NB4 (cell line): ENCODE measurements around the gene KRCC1.
A peak's percentile ranks its signal among the peaks of the same experiment; 100 is the strongest.
"Not testable (repeated sequence)": the region's sequence is repeated elsewhere in the genome, so short reads cannot be mapped to it uniquely, and the experiment has no call there.

Source experiments
- DNase-seq: peaks from one replicate; pipeline ENCODE4 v3.0.0; 2010; ENCODE audit warnings: low read depth
- H3K4me3 ChIP-seq: one replicate; pipeline ENCODE4 v1.5.1; 2011; ENCODE audit warnings: mild to moderate bottlenecking, low read depth, low read length, moderate library complexity
- MYC ChIP-seq: IDR thresholded peaks from 2 replicates; pipeline ENCODE4 v1.6.1; 2011; ENCODE audit warnings: low read depth, low read length
- POLR2A ChIP-seq: IDR thresholded peaks from 2 replicates; pipeline ENCODE4 v1.6.1; 2011; ENCODE audit warnings: mild to moderate bottlenecking; ENCODE audit not compliant: insufficient read length; ENCODE audit errors: extremely low read depth
- TF ChIP-seq, protein P1 (sequence below): IDR thresholded peaks from 2 replicates; pipeline ENCODE4 v1.6.1; 2011; ENCODE audit warnings: low read depth, low read length
- TF ChIP-seq, protein P2 (sequence below): IDR thresholded peaks from one replicate; pipeline ENCODE4 v1.5.1; 2012; ENCODE audit warnings: low read depth, low read length

The KRCC1 gene

DNA sequence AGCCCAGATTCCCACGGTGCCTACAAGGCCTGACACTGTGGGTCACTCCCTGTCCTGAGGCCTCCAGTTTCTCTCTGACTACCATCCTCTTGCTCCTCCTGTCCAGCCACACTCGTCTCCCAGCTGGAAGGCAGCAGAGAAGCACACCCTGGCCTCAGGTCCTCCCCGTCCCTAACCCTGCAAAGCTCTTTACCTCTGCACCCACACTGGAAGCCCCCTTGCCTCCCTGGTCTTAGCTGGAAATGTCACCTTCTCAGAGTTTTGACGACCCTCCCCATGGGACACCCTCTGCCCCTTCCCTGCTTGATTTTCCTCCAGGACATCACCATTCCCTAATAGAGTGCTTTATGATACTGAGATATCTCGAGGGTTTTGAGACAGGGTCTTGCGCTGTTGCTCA, 49.8 kb downstream of the KRCC1 start:
- DNase-seq: no peak
- no peak overlapping the region for H3K4me3 ChIP-seq
- TF ChIP-seq, protein P1, sequence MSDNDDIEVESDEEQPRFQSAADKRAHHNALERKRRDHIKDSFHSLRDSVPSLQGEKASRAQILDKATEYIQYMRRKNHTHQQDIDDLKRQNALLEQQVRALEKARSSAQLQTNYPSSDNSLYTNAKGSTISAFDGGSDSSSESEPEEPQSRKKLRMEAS: no peak
- no peak for TF ChIP-seq MYC
- no peak for TF ChIP-seq POLR2A
- TF ChIP-seq, protein P2, sequence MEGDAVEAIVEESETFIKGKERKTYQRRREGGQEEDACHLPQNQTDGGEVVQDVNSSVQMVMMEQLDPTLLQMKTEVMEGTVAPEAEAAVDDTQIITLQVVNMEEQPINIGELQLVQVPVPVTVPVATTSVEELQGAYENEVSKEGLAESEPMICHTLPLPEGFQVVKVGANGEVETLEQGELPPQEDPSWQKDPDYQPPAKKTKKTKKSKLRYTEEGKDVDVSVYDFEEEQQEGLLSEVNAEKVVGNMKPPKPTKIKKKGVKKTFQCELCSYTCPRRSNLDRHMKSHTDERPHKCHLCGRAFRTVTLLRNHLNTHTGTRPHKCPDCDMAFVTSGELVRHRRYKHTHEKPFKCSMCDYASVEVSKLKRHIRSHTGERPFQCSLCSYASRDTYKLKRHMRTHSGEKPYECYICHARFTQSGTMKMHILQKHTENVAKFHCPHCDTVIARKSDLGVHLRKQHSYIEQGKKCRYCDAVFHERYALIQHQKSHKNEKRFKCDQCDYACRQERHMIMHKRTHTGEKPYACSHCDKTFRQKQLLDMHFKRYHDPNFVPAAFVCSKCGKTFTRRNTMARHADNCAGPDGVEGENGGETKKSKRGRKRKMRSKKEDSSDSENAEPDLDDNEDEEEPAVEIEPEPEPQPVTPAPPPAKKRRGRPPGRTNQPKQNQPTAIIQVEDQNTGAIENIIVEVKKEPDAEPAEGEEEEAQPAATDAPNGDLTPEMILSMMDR: no peak

DNA sequence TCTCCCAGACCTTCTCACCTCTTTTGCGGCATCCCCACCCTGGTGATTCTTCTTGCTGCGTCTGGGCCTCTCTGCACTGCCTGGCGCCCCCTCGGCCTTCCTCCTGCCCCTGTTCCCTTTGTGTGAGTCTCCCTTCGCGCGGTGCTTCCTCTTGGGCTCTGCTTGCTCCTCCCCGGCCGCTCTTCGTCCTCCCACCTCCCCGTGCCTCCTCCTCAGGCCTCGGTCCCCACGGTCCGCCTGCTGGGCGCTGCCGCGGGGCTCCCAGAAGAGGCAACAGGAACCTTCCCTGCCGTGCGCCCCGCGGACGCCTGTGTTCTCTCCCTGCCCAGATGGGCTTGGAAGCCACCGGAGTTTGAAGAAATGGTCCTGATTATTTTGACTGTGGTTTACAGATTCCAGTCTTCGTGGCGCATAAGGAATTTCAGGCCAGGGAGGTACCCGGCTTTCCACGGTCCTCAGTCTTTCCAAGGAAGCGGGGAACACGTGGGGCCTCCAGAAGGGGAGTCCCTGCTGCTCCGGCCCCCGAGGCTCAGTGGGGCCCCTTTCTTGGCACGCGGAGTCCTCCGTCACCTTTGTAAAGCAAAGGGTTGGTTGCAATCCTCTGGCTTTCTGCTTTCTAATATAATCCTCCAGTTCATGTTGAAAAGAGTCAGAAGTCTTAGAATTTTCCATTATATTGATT, 52.4 kb downstream of the KRCC1 start:
- TF ChIP-seq MYC (no peak), POLR2A (no peak)
- TF ChIP-seq, protein P2: no peak
- TF ChIP-seq, protein P1: no peak
- no peak for DNase-seq
- no peak overlapping the region for H3K4me3 ChIP-seq

DNA sequence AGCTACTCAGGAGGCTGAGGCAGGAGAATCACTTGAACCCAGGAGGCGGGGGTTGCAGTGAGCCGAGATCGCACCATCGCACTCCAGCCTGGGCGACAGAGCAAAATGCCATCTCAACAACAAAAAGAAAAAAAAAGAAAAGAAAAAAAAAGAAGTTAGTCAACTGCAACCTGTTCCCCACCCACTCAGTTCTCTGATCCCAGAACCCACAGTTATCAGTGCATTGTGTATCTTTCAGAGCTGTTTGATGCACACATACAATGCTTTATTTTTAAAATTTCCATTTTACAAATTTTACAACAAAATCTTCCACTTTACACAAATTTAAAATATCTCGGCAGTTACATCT, 53.2 kb downstream of the KRCC1 start:
- no peak for DNase-seq
- TF ChIP-seq, protein P1: no peak
- TF ChIP-seq, protein P2: no peak
- TF ChIP-seq MYC (no peak), POLR2A (no peak)
- H3K4me3 ChIP-seq: no peak overlapping the region

DNA sequence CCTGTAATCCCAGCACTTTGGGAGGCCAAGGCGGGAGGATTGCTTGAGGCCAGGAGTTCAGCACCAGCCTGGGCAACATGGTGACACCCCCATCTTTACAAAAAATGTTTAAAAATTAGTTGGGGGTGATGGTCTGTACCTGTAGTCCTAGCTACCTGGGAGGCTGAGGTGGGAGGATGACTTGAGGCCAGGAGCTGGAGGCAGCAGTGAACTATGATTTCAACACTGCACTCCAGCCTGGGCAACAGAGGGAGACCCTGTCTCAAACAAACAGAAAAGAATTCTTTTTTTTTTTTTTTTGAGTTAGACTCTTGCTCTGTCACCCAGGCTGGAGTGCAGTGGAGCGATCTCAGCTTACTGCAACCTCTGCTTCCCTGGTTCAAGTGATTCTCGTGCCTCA, 55.1 kb downstream of the KRCC1 start:
- DNase-seq, H3K4me3 ChIP-seq: not testable (repeated sequence)

DNA sequence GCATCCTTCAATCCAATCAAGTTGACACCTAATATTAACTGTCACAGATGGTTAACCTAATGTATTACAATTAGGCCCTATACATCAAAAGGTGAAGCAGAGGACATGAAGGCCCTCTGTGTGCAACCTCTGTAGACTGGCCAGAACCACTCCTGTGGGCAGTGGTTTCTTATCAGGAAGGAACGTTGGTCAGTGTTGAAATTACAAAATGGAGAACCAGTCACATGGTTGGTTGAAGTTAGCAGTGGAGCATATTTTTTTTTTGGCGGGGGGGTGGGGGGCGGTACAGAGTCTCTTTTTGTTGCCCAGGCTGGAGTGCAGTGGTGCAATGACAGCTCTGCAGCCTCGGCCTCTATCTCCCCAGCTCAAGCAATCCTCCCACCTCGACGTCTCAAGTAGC, 59.0 kb downstream of the KRCC1 start:
- H3K4me3 ChIP-seq: no peak overlapping the region
- TF ChIP-seq, protein P2: no peak
- TF ChIP-seq, protein P1: no peak
- no peak for TF ChIP-seq MYC
- TF ChIP-seq POLR2A: no peak
- DNase-seq: peak; percentile 59

DNA sequence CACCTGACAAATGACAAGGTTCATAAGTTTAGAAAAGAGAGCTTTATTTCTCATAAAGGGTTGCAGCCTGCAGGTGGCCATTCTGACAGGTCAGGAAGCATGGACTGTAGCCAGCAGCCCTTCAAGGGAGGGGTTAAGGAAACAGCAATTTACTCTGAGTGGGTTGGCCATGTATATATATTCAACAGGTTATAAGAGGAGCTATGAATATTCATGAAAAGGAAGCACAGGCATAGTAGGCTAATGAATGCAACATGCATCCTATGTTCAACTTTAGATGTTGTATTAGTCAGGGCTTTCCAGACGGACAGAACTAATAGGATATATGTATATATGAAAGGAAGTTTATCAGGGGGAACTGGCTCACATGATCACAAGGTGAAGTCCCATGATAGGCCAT, 59.8 kb downstream of the KRCC1 start:
- H3K4me3 ChIP-seq: no peak overlapping the region
- no peak for DNase-seq
- TF ChIP-seq, protein P1: no peak
- no peak for TF ChIP-seq MYC
- no peak for TF ChIP-seq POLR2A
- TF ChIP-seq, protein P2: no peak

DNA sequence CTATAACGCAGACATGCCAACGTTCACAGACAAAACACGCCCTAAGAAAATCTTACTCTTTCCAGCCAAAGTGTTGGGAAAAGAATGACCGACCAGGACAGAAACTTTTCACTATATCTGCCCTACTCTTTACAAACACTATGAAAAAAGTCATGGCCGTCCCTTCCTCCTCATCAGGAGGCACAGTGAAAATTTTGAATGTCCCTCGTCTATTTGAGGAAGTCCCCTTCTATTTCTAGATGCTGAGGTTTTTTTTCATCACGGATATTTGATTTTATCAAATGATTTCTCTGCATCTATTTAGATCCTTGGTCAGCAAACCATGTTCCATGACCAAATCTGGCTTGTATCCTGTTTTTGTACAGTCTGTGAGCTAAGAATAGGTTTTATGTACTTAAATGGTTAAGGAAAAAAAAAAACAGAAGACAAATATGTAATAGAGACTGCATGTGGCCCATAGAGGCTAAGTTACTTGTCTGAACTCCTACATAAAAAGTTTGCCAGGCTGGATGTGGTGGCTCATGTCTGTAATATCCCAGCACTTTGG, 61.2 kb downstream of the KRCC1 start:
- H3K4me3 ChIP-seq, DNase-seq: not testable (repeated sequence)

DNA sequence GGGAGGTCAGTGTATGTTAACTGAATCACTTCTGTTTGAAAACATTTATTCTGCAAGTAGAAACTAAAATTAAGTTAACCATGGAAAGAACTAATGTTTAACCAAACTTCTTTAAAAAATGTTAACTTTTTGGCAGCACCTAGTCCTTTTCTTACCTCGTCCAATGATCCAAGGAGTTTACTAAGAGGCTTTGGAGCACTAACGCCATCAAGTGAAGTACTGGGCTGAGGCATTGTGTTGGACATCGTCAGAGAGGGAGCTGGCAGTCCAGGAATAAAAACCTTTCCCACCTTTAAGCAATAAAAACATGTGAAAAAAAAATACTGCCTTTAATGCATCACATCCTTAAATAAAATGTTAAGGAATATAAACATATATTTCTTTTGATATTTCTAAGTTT, 63.0 kb downstream of the KRCC1 start:
- not testable (repeated sequence) for H3K4me3 ChIP-seq, DNase-seq

DNA sequence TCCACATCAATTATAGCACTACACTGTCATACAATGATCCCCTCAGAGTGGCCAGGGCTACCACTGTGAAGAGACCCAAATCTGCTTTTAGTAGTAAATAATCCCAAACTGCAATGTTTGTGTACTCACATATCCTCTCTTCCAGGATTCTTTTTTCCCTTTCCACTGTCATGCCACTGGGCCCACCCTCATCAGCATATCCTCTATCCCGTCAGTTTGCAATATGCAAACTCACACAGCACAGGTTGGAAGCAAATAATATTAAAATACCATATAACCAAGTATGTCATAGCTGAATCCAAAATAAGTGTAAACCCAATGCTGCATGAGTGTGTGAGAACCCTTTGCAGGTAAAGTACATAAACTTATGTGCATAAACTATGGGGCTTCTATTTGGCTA, 68.1 kb downstream of the KRCC1 start:
- DNase-seq, H3K4me3 ChIP-seq: not testable (repeated sequence)

DNA sequence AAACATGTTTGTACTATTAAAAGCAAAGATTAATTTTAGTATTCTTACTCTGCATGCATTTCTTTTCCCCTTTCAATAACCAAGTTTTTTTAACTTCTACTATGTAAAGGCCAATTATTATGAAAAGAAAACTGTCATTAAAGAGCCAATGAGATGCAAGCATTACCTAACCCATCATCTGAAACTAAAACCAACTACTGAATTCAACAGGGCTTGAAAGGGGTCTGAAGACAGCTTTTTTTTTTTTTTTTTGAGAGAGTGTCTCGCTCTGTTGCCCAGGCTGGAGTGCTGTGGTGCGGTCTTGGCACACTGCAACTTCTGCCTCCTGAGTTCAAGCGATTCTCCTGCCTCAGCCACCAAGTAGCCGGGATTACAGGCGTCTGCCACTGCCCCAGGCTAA, 69.7 kb downstream of the KRCC1 start:
- H3K4me3 ChIP-seq, DNase-seq: not testable (repeated sequence)
